HFF-Myc (cell line): ENCODE measurements around the gene C17orf67.

Source experiments
- DNase-seq: peaks from one replicate; pipeline ENCODE4 v3.0.0-alpha.2; 2011; ENCODE audit warnings: low read depth; ENCODE audit errors: extremely low read depth
- H3K4me3 ChIP-seq: replicated peaks from 2 replicates; pipeline ENCODE4 v1.5.1; 2011; ENCODE audit warnings: low read depth, mild to moderate bottlenecking, control low read depth, low read length
- TF ChIP-seq, protein P1 (sequence below): IDR thresholded peaks from 2 replicates; pipeline ENCODE4 v1.5.1; 2012; ENCODE audit warnings: mild to moderate bottlenecking, low read depth, low read length, control low read depth; ENCODE audit errors: missing control alignments

Gene C17orf67

DNA sequence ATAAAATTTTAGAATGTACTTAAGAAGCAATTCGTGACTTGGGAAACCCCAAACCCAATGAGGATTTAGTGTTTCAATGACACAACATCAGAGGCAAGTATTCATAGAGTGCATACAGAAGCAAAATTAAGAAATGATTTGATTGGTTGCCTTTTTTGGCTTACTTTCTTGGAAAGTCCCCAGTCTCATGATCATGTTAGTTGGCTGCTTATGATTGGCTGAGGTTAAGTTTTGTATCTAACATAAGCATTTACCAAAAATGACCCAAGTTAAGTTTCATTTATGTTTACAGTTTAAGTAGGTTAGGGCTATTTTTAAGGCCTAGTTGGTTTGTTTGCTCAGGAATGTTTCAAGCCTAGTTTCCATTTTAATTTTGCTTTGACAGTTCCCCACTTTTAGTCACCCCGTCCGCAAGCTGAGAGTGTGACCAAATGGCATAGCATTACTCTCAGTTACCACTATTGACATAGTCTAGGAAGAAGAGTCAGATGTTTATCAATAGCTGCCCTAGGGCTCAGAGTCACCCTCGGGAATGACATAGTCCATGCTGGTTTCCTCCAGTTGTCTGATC is 36.4 kb upstream of the C17orf67 start:
- no peak overlapping the region for H3K4me3 ChIP-seq
- DNase-seq: no peak
- TF ChIP-seq, protein P1, sequence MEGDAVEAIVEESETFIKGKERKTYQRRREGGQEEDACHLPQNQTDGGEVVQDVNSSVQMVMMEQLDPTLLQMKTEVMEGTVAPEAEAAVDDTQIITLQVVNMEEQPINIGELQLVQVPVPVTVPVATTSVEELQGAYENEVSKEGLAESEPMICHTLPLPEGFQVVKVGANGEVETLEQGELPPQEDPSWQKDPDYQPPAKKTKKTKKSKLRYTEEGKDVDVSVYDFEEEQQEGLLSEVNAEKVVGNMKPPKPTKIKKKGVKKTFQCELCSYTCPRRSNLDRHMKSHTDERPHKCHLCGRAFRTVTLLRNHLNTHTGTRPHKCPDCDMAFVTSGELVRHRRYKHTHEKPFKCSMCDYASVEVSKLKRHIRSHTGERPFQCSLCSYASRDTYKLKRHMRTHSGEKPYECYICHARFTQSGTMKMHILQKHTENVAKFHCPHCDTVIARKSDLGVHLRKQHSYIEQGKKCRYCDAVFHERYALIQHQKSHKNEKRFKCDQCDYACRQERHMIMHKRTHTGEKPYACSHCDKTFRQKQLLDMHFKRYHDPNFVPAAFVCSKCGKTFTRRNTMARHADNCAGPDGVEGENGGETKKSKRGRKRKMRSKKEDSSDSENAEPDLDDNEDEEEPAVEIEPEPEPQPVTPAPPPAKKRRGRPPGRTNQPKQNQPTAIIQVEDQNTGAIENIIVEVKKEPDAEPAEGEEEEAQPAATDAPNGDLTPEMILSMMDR: no peak

DNA sequence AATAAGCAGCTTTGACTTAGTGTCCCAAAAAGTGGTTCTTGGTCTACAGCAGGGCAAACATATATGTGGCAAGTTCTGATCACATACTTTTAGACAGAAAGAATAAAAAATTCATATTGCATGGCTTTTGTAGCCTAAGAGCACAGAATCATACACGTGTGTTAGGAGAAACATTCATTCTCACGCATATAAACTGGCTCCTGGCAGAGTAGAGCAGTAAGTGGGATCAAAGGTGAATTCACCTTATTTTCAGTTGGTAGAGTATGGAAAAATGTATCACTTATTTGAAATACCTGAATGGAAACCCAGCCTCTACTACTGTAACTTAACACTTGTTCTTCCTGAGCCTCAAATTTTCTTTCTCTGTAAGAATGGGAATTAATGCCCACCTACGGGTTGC is 35.0 kb upstream of the C17orf67 start:
- TF ChIP-seq, protein P1: no peak
- no peak overlapping the region for H3K4me3 ChIP-seq
- DNase-seq: no peak

DNA sequence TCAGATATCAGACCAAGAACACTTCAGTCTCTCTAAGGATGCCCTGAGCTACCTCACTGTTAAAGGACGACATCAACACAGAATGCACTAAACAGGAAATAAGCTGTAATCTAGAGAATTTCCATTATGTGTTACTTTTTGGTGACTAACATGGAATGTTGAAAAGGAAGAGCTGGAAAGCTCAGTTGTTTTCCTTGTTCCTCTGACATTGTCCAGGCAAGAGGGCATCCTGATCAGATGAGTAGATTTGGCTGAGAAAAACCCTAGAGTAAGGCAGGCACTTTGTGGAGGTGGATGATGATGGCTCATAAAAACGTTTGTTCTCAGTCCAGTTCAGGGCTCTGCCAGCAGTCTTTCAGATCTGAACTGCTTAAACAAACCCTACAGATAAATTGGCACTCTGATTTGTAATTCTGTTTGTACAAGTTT is 34.2 kb upstream of the C17orf67 start:
- DNase-seq: peak; percentile 21
- no peak overlapping the region for H3K4me3 ChIP-seq
- TF ChIP-seq, protein P1: no peak

DNA sequence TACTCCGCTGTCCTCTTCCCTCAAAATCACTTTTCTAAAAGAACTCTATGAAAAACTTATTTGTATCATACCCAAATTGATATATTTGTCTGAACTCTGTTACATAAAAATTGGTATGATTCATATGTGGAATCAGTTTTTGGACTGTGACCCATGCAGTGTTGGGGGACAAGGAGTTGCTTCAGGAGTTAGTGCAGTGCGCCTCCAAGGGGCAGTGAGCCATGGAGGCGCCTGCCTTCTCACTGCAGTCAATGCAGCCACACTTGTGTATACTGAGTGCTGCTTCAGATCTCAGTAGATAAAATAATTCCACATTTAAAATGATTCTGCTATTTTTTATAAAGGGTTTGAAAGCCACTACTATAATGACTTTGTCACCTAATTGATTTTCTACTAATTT is 32.8 kb upstream of the C17orf67 start:
- H3K4me3 ChIP-seq: no peak overlapping the region
- DNase-seq: no peak
- TF ChIP-seq, protein P1: no peak

DNA sequence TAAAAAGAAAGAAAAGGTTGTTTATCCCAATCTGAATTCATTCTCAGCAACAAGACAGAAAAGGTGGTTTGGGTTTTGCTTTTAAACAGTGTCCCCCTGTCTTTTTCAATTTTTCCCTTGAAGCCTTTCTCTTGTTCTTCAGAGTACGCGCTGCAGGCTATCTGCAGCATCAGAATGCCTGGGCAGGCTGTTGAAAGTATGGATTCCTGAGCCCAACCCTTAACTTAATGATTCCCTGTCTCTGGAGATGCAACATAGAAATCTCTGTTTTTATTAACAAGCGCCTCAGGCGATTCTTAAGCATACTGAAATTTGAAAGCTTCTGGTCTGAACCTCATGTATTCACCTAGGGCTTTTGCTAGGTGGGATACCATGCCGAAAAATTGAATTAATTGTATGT is 32.4 kb upstream of the C17orf67 start:
- DNase-seq: no peak
- TF ChIP-seq, protein P1: no peak
- H3K4me3 ChIP-seq: no peak overlapping the region

DNA sequence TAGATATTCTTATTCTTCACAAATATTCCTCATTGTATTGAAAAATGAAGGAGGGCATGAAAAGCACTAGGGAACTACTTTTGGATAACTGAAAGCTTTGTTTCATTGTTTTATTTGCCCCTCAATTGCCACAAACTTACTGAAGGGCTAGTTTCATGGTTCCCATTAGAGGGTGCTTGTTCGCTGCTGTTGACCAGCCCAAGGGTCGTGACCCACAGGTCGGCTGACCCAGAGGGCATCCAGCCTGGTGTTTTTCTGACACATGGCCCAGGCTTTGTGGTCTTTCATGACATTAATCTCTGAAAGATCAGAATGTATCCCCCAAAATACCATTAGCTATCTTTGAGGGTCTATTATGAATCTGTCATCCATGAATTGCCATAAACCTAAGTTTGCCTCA is 30.3 kb upstream of the C17orf67 start:
- DNase-seq: no peak
- TF ChIP-seq, protein P1: no peak
- no peak overlapping the region for H3K4me3 ChIP-seq

DNA sequence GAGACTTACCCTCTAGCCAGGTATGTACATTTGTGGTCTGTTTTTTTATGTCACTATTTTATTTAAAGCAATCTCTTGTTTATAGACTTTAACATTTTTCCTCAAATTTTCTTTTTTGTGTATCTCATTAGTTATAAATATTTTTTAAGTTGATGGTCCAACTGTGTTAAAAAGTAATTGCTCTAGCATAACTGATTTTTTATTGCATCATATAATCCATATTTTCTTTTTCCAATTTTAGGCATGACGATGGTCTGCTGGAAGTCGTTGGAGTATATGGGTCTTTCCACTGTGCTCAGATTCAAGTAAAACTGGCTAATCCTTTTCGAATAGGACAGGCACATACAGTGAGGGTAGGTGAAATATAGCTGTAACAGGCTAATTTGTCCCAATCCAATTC is 28.2 kb upstream of the C17orf67 start:
- no peak for DNase-seq
- TF ChIP-seq, protein P1: no peak
- no peak overlapping the region for H3K4me3 ChIP-seq
